Glutamatergic neuron (in vitro differentiated cells): ENCODE measurements around the gene SLF2. TPM values are rescaled to one million over a fixed set of nuclear protein-coding genes. Genes with fewer than 3 reads are reported as not detected.
A peak's percentile ranks its signal among the peaks of the same experiment; 100 is the strongest.

ENCODE experiments used
- DNase-seq: peaks from one replicate; pipeline ENCODE4 v3.0.0; 2022
- H3K27ac Mint-ChIP-seq: one replicate; pipeline ENCODE4 v1.8.0; 2020; ENCODE audit warnings: mild to moderate bottlenecking, mixed read lengths, inconsistent platforms; ENCODE audit not compliant: unreplicated experiment
- H3K27me3 Mint-ChIP-seq: one replicate; pipeline ENCODE4 v1.8.0; 2020; ENCODE audit warnings: mild to moderate bottlenecking, moderate library complexity, mixed read lengths, inconsistent platforms; ENCODE audit not compliant: unreplicated experiment
- H3K36me3 Mint-ChIP-seq: one replicate; pipeline ENCODE4 v1.8.0; 2020; ENCODE audit warnings: mild to moderate bottlenecking, mixed read lengths, inconsistent platforms; ENCODE audit not compliant: unreplicated experiment
- H3K4me1 Mint-ChIP-seq: one replicate; pipeline ENCODE4 v1.8.0; 2020; ENCODE audit warnings: mild to moderate bottlenecking, low read depth, mixed read lengths, inconsistent platforms; ENCODE audit not compliant: unreplicated experiment
- H3K4me3 Mint-ChIP-seq: one replicate; pipeline ENCODE4 v1.8.0; 2020; ENCODE audit warnings: mild to moderate bottlenecking, mixed read lengths, inconsistent platforms; ENCODE audit not compliant: unreplicated experiment
- H3K9me3 Mint-ChIP-seq: one replicate; pipeline ENCODE4 v1.8.0; 2020; ENCODE audit warnings: mild to moderate bottlenecking, moderate library complexity, mixed read lengths, inconsistent platforms; ENCODE audit not compliant: unreplicated experiment
- total RNA-seq: library from RNA; stranded (reverse); fragmentation: NEBNext Ultra II Directional; extraction: Animal tissue kit (Norgen Biotek cat#: 25700); gene quantifications from one replicate; pipeline ENCODE4 v1.2.1, GENCODE V29; 2021; ENCODE audit not compliant: unreplicated experiment
- TF ChIP-seq, protein P1 (sequence below): fragments of 200-600 bp; sonication (generic); IDR thresholded peaks from one replicate; pipeline ENCODE4 v1.5.0; 2021; ENCODE audit not compliant: partially characterized antibody, unreplicated experiment

Gene SLF2
- total RNA-seq, 1 donor from 2014 or later = 35.9 TPM

DNA sequence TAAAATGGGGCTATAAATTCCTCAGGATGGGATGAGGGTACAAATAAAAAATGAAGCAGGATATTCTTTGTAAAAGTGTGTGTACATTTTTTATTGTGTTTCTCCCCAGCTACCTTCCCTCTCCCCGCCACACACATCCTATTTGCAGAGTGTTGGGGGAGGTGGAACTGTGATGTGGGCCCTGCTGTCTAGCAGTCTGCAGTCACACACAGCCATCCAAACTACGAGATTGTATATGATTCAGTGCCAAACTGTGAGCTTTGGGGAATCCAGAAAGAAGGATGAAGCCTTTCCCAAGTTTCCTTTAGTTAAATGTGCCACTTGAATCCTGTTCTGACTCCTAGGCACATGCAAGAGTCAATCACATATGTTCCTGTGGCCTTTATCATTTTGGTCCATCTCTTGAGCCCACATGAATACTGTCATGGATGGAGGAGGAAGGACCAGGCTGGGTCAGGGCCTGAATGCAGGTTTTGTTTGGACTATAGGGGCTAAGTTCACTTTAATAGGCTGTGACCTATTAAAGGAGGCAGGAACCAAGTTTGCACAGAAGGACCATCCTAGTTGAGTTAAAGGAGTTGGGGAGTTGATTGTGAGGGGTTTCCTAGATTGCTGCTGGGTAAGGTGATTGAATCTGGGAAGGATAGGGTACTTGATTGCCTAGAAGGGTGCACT lies 55.4 kb downstream of the SLF2 start:
- H3K9me3 Mint-ChIP-seq = peaks cover 8% of the 10 kb centered on the region
- H3K27ac Mint-ChIP-seq = peak overlapping the region; percentile 77
- no peaks in the 10 kb centered on the region for H3K36me3 Mint-ChIP-seq
- TF ChIP-seq, protein P1, sequence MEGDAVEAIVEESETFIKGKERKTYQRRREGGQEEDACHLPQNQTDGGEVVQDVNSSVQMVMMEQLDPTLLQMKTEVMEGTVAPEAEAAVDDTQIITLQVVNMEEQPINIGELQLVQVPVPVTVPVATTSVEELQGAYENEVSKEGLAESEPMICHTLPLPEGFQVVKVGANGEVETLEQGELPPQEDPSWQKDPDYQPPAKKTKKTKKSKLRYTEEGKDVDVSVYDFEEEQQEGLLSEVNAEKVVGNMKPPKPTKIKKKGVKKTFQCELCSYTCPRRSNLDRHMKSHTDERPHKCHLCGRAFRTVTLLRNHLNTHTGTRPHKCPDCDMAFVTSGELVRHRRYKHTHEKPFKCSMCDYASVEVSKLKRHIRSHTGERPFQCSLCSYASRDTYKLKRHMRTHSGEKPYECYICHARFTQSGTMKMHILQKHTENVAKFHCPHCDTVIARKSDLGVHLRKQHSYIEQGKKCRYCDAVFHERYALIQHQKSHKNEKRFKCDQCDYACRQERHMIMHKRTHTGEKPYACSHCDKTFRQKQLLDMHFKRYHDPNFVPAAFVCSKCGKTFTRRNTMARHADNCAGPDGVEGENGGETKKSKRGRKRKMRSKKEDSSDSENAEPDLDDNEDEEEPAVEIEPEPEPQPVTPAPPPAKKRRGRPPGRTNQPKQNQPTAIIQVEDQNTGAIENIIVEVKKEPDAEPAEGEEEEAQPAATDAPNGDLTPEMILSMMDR = no peak
- peak overlapping the region; percentile 72 for H3K4me3 Mint-ChIP-seq
- no peak for DNase-seq
- H3K27me3 Mint-ChIP-seq = peaks cover 8% of the 10 kb centered on the region
- H3K4me1 Mint-ChIP-seq = peaks cover 13% of the 10 kb centered on the region

DNA sequence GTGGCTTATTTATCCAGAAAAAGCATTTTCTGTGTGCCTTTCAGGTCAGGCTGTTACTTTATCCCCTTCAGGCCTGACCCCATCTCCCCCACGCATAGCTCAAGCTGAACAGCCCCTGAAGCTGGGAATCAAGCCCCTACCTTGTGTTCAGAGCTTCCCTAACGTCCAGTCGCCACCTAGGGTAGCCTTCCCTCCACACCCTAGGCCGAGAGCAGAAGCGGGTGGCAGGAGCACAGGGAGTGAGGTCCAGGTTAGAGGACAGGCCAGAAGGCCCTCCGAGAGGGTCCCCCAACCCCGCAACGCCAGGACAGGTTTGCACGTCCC lies 56.1 kb downstream of the SLF2 start:
- H3K27me3 Mint-ChIP-seq = peaks cover 8% of the 10 kb centered on the region
- DNase-seq = no peak
- H3K4me3 Mint-ChIP-seq = peak overlapping the region; percentile 72
- peak overlapping the region; percentile 62 for H3K27ac Mint-ChIP-seq
- no peaks in the 10 kb centered on the region for H3K36me3 Mint-ChIP-seq
- H3K4me1 Mint-ChIP-seq = peaks cover 13% of the 10 kb centered on the region
- TF ChIP-seq, protein P1 = no peak
- peaks cover 8% of the 10 kb centered on the region for H3K9me3 Mint-ChIP-seq

DNA sequence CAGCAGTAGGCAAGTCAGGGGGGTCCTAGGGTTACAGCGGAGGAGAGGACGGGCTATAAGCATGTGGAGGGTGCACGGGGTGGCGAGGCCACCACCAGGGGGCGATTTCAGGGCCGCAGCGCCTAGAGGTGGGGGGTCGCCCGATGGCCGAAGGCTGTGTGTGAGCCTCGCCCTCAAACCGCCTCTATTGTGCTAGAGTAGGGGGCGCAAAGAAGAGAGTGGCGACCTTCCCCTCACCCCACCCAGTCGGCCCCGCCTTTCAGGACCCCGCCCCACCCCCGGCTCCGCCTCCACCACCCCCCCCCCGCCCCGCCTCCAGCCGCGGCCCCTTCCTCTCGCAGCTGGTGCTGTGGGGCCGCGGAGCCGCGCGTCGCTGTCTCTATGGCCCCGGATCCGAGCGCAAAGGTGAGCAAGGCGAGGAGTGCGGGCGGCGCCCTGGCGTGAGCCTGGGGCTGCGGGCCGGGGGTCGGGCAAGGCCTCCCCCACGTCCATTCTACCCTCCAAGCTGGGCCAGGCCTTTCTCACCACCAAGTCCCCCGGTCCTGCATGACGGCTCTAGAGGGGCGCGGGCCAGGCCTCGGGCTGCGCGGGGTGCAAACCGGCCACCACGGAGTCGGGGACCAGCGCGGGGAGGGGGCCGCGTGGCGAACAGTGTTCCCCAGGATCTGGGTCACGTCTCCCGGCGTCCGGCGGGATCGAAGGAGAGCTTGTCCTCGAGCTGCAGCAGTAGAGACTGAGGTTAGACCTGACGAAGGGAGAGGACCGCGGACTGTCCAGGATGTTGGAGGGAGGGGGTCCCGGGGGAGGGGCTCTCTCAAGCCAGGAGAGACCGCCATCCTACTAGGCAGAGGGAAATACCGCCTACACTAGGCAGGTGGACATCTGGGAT lies 56.7 kb downstream of the SLF2 start, which contains the start of gene SEMA4G:
SEMA4G (plus strand) TSS at position 318 of the 889 bp plus-strand sequence. CDS start 3,409 bp downstream, outside the sequence.
- Mint-ChIP-seq H3K36me3 (no peaks in the 10 kb centered on the region), H3K4me3 (peak within 1 kb of the TSS; percentile 86), H3K9me3 (peaks cover 8% of the 10 kb centered on the region), H3K27ac (peak within 1 kb of the TSS; percentile 77), H3K27me3 (peaks cover 8% of the 10 kb centered on the region), H3K4me1 (peaks cover 13% of the 10 kb centered on the region)
- TF ChIP-seq, protein P1 = peak; percentile 83
- DNase-seq = peak; percentile 86

DNA sequence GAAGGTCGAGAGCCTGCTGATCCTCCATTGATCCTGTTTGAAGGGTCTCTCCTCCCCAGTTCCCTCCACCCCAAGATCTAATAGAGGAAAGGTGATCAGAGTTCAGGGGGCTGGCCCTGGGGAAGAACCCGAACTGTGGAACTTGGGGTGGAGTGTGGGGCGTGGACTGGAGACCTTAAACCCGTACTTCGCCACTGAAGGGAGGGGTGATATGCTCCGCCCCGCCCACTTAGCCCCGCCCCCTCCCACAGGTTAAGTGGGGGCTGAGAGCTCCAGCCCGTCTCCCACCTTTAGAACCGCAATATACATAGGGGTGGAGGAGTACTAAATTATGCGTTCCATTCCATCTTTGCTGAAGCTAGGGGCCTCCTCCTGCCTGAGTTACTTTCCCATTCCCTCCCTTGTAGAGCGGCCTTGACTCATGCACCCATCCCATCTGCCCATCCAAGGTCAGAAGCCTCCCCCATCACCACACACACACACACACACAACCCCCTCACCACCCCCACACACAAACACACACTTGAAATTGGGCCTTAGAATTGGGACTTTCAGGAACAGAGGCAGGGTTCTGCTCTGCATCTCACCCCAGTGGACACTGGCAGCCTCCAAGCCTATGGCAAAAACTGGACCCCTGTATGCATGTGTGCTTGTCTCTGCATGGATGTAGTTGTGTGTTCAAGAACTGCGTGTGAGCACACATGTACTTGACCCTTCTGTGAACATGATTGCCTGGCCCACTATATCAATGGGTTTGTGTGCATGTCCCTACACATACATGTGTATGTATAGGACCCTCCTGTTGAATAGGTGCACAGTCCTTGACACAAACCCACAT lies 57.5 kb downstream of the SLF2 start:
- peaks cover 8% of the 10 kb centered on the region for H3K27me3 Mint-ChIP-seq
- peak overlapping the region; percentile 86 for H3K4me3 Mint-ChIP-seq
- TF ChIP-seq, protein P1 = no peak
- no peak overlapping the region for H3K27ac Mint-ChIP-seq
- DNase-seq = peak; percentile 32
- no peaks in the 10 kb centered on the region for H3K36me3 Mint-ChIP-seq
- H3K4me1 Mint-ChIP-seq = peaks cover 13% of the 10 kb centered on the region
- peaks cover 8% of the 10 kb centered on the region for H3K9me3 Mint-ChIP-seq
